Activated CD8-positive, alpha-beta memory T cell treated with anti-CD3 and anti-CD28 coated beads for 4 hours (primary cell): ENCODE data around the gene CAPN2.
"Not testable (repeated sequence)": the region's sequence is repeated elsewhere in the genome, so short reads cannot be mapped to it uniquely, and the experiment has no call there.

Experiments
- DNase-seq, 2 donors: peaks; one replicate each; pipeline ENCODE4 v3.0.0-alpha.2; 2020; ENCODE audit warnings: low read depth in 2 of 2

The CAPN2 gene

DNA sequence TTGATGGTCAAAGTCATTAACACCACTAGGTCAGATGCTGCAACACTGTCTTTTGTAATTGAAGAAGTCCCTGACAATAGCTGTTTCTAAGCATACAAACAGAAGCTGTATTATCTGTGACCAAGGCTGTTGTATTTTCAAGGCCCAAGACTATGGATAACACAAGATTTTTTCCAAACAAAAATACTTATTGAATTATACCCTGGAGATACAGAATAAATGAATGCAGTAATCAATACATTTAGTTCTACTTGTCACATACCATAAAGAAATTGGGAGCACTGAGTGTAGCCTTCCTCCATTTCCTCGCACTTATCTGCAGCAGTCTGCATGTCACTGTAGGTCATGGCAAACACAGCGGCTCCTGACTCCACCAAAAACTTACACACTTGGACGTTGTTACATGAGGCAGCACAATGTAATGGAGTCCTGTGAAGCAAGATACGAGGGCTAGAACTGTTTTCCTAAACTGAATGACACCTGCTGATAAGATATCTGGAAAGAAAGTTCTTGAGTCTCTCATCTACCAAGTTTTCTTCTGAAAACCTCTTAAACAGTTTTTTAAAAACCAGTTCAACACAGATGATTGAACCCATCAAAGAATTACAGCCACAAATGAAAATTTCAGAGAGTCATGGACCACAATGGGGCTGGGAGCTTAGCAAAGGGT, 76.5 kb downstream of the CAPN2 start:
- DNase-seq, result no peak

DNA sequence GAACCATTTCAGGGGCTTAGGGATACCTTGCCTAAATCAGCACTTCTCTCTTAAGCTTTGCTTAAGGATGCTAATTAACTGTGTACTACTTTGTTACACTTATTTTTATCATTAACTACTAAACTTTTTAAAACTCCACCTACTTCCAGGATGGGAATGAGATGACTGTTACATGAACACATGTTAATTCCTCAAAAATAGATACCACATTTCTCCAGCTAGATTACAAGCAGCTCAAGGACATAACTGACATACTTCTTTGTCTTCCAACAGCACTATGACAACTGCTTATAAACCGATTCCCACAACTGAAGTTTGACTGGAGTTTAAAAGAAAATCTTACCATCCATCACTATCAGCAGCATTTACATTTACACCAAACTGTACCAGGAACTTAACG, 79.7 kb downstream of the CAPN2 start:
- no peak for DNase-seq

DNA sequence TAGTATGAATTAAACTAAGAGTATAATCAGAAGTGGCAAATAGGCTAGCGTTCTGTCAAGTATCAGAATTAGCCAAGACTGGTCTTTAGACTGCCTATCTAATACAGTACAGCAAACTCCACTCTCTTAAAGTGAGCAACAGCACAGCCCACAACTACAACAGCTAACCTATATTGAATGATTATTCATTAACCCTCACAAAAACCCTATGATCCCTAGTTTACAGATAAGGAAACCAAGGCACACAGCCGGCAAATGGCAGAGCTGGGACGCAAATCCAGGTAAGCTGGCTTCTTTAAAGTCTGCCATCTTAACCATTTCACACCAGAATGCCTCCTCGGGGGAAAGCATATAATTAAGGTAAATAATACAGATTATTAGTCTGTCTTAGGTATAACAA, 81.4 kb downstream of the CAPN2 start:
- DNase-seq, result no peak

DNA sequence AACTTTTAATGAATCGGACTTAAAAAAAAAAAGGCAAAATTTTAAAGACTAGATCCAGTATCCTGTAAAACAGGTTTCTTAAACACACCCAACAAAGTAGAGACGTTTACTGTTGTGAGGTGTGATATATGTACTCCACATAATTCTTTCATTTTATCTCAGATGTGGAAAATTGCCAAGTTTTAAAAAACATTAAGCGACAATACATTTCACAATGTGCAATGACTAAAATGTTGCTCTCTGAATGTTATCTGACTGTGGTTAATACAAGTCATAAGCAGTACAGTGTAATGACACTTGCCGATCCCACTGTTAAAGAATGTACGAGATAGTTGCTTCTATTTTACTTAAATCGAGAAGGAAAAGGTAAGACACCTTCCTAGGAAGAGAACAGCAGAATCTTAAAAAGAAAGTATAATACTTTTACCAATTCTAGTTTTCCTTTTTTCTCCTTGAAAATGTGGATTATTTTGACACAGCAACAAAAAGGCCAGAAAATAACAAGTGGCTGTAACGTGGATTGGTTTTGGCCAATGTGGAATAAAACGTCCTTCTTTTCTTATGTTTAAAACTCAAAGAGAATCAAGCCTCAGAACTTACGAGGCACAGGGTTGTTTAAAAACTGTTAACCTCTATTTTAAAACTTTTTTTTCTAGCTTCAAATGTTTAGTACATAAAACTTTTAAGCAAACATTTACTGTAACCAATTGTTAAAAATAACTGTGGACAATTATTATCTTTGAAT, 82.0 kb downstream of the CAPN2 start:
- no peak for DNase-seq

DNA sequence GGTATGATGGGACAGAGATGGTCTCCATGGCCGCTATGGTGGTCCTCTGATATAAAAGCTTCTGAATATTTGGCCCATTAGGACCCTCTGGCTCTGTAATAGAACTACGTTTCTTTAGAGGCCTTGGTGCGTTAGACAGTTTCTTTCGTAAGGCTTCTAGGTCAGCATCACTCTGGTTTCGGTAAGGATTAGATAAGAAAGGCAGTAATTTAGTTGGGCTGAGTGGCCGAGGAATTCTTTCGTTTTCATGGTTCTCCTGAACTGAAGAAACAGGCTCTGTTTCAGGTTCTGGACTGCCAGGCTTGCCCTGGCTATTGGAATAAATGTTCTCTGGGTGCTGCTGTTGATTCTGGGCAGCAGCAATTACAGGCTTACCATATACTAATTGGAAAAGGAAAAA, 83.9 kb downstream of the CAPN2 start:
- DNase-seq, result no peak

DNA sequence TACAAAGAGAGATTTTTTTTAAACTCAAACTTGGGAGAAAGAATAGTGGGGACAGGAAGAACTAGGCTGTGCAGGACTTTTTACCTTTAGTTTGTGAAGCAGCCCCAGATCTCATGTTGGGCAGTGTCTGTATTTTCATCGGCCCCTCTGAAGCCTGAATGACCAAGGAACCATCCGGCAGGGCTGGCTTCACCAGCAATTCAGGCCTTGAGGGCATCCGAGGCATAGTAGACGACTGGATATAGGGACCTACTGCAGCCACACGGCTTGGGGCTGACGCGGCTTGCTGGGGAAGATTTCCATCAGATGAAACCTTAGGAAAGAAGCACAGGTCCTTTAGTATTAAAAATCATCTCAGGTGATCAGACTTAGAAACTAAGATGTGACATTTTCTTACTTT, 89.7 kb downstream of the CAPN2 start:
- DNase-seq, result no peak

DNA sequence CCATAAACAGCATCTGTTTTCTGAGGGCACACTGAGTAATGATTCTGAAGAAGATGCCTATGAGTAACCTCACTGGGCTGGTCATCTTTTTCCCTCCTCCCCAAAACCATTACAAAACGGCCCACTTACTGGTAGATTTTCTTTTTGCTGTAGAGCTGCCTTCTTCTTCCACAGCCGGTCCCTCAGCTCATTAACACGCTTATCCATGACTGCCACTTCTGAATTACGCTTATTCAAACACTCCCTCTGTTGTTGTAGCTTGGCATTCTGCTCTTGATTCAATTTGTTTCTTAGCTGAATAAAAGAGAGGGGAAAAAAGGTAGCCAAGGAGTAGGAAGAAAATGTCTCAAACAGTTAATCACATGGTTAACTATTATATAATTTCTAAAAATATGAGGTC, 90.3 kb downstream of the CAPN2 start:
- DNase-seq, result no peak

DNA sequence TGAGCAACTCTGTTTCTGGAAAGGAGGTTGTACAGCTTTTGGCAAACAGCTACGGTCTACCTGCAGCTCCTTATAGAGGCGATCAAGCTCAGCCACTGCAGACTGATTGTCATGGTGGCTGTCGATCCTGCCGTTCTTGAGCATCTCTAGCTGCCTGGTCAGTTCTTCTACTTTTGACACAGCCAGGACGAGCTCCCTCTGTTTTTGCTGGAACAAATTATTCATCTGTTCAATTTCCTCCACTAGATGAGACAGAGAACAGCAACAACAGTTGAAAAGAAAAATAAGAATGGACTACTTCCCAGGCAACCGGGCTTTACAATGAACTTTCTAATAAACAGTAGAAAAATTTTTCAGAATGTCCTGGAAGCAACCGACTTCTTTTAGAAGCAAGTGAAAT, 90.9 kb downstream of the CAPN2 start:
- DNase-seq, result no peak

DNA sequence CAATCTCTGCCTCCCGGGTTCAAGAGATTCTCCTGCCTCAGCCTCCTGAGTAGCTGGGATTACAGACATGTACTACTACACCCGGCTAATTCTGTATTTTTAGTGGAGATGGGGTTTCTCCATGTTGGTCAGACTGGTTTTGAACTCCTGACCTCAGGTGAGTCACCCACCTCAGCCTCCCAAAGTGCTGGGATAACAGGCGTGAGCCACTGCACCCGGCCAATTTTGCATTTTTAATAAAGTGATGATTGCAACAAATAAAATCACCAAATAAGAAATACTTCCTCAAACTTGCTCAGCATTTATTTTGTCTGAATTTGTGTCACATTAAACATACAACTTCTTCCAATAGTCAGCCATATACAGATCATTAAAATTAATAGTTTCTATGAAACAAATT, 97.6 kb downstream of the CAPN2 start:
- not testable (repeated sequence) for DNase-seq

DNA sequence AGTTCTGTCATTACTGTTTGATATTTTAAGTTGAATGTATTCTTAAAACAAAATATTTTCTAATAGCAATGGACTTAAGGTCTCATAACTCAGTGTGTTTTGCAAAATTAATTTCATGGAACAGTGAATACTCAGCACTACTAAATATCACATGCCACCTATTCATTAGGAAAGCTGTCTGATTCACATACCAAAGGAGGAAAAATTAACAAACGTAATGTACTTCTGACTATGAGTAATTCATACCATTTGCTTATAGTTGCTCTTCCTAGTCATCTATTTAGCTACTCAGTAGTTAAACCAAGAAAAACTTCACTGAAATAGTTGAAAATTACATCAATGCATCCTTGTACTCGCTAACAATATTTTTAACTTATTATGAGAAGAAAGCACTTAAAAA, 98.2 kb downstream of the CAPN2 start:
- no peak for DNase-seq

DNA sequence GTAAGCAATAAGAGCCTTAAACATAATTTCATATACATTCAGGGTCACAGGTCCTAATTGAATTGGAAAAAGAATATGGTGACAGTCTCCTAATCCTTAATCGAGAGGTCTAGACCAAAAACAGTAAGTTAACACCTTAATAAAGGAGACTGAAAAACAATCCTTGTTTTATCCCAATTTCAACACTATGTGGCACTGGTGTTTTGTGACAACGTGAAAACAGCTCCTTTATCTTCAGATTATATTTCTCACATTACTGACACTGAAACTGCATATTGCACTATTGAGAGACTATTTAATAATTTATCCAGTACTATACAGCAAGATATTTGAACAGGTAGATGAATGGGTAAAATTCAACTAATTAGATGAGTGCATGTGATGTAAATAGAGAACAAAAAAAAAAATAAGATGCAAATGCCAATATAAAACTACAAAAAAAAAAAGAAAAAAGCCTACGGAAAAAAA, 99.3 kb downstream of the CAPN2 start:
- DNase-seq, result no peak

DNA sequence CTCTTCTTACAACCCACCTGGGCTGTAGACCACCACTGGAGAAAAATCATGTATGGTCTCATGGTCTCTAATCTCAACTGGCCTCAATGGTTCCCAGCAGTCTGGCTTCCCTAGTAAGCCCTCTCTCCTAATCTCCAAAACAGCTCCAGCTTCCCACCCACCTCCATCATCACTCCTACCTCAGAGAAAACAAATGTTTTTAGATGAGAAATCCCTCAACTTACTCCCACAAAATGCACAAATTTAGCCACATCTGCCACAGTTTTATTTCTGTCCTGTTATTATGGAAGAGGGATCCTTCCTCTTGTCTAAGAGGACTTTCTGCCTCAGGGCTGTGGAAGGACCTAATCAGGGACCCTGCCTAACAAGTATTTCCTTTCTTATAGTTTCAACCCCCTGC, 101.3 kb downstream of the CAPN2 start:
- DNase-seq, result no peak

DNA sequence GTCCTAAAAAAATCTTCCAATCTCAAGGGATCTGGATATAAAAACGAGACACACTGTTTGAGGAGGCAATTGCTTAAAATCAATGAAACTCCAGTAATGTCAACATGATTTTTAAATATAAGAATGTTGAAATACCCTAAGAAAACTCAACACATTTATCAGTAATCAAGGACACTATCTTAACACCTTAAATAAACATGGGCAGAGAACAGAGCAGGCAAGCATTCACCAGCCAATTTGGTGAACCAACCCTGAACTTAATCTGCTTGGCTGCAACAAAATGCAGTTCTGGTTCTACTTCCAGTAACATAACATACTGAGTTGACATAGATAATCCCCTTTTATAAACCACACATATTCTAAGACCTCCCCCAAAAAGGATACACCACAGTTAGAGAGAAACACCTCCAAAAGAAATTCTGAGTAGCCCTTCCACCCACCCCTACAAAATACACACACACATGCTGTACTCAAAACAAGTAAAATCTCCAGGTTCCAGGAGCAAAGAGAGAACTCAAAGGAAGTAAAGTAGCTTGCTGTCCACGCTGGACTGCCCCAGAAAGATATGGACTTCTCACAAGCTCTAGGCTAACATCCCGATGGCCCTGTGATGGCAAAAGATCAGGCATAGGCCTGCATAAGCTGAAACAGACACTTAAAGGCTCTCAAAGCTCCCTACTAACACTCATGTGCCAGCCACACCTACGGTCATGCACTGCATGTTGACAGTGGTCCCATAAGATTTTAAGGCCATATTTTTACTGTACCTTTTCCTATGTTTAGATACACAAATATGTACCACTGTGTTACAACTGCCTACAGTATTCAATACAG, 102.9 kb downstream of the CAPN2 start:
- no peak for DNase-seq

DNA sequence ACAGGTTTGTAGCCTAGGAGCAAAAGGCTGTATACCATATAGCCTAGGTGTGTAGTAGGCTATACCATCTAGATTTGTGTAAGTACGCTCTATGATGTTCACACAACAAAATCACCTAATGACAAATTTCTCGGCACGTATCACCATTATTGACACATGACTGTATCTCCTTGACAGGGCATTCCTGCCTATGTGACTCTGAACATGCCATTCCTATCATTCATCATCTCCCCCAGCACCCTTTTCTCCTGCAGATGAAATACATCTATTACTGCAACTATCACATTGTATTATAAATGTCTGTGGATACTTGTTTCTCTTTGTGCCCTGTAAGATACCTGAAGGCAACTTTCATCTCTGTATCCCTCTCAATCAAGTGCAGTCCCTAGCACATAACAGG, 103.5 kb downstream of the CAPN2 start:
- no peak for DNase-seq

DNA sequence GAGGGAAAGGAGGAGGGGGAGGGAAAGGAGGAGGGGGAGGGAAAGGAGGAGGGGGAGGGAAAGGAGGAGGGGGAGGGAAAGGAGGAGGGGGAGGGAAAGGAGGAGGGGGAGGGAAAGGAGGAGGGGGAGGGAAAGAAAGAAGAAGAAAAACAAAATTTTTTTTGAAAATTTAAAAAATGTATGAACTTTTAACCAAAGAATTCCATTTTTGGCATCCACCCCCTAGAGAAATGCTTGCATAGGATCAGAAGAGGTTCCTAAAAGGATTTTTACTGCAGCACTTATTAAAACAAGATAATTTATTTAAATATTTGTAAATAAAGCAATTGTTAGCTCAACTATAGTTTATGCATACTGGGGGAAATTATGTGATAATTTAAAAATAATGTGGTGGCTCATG, 104.9 kb downstream of the CAPN2 start:
- not testable (repeated sequence) for DNase-seq

DNA sequence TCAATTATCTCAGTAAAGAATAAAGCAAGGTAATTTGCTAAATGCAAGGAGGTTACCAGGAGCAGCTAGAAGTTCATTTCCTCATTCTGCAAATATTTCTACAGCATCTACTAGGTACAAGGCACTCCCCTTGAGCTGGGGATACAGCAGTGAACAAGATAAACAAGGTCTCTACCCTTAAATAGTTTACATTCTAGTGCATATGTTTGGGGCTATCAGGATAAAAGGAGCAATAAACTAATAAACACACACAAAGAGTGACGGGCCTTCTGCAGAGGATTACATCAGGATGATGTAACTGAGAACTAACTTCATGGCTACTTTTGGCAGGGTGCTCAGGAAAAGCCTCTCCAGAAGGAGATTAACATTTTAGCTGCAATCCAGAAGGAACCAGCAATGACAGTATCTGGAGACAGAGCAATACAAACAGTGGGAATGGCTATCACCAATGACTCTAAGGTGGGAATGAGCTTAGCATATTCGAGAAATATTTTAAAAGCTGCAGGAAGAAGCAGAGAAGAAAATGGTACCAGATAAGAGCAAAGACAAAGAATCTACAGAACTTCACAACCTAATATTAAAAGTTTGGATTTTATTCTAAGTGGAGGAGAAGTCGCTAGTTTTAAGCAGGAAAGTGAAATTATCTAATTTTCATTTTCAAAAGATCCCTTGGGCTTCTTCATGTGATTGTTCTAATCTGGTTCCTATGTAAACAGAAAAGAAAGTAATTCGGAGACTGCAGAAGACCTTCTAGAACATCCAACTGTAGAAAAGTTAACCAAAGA, 107.6 kb downstream of the CAPN2 start:
- no peak for DNase-seq

DNA sequence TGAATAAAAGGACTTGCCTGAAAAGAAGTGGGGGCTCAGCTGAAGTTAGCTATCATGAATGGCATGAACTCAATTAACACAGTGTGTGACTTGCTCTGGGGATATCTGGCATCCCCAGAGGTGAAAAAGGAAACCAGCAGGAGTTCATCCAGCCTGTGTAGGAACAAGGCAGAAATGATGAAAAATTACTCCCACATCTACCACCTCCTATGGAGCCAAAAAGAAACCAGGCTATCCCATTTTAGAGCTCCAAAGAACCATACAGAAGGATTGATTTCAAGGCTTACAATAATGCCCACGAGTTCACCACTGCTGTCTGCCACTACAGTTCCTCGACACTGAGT, 108.1 kb downstream of the CAPN2 start:
- no peak for DNase-seq

DNA sequence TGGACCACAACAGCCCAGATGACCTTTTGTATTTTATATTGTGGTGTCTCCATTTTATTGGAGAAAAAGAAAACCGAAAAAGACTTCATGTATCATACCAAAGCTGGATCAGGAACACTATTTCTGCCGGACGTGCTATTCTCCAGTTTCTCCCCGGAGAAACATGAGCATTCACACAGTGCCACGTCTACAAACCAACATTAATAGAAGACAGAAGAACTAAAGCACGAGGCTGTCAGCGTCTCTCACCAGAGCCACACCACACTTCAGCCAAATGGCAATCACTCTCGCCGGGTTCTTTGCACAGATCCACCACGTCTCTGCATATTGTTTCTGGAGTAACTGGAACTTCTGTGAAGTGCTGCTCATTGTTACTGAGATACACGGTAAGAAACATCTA, 108.6 kb downstream of the CAPN2 start:
- no peak for DNase-seq

DNA sequence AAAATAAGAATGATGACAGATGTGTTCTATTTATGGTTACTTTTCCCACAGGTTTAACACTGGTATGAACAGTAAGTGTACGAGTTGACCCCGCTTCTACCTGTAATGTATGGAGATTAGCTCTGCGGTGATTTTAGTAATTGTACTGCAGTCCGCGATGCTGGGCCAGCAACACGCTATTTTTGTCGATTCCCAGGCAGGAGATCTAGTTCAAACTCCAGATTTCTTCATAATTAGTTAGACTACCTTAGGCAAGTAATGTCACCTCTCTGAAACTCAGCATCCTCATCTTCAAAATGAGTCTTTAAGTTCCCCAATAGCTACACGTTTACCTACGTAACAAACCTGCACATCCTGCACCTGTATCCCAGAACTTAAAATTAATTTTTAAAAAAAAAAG, 111.9 kb downstream of the CAPN2 start:
- no peak for DNase-seq

DNA sequence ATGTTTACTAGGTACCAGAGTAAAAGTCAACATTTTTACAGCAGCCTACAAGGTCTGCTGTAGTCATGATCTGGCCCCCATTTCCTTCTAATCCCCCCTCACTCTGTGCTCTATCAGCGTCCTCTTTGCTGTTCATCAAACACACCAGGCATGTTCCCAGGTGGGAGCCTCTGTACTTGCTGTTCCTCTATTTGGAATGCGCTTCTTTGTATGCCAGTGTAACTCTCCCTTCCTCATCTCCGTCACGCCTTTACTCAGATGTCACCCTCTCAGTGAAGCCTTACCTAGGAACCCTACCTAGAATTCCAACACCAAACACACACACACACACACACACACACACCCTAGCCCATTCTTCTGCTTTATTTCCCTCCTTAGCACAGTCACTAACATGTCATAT, 112.4 kb downstream of the CAPN2 start:
- no peak for DNase-seq
